Nephron progenitor cell (in vitro differentiated cells): ENCODE measurements around the gene SMARCD3.

Experiments used
- DNase-seq: peaks from one replicate; pipeline ENCODE4 v3.0.0; 2021
- H3K27ac Mint-ChIP-seq: 2 replicates; pipeline ENCODE4 v1.8.0; 2021; ENCODE audit warnings: mild to moderate bottlenecking, moderate library complexity, mixed read lengths
- H3K27me3 Mint-ChIP-seq: 2 replicates; pipeline ENCODE4 v1.8.0; 2021; ENCODE audit warnings: mild to moderate bottlenecking, low read depth, mixed read lengths; ENCODE audit not compliant: poor library complexity
- H3K36me3 Mint-ChIP-seq: 2 replicates; pipeline ENCODE4 v1.8.0; 2021; ENCODE audit warnings: low read depth, mixed read lengths
- H3K4me1 Mint-ChIP-seq: 2 replicates; pipeline ENCODE4 v1.8.0; 2021; ENCODE audit warnings: mixed read lengths
- H3K4me3 Mint-ChIP-seq: 2 replicates; pipeline ENCODE4 v1.8.0; 2021; ENCODE audit warnings: mild to moderate bottlenecking, moderate library complexity, mixed read lengths
- H3K9me3 Mint-ChIP-seq: 2 replicates; pipeline ENCODE4 v1.8.0; 2021; ENCODE audit warnings: mild to moderate bottlenecking, moderate library complexity, mixed read lengths
- CTCF ChIP-seq: fragments of 200-600 bp; sonication (generic); IDR thresholded peaks from 2 replicates; pipeline ENCODE4 v1.5.0; 2021; ENCODE audit warnings: antibody characterized with exemption

SMARCD3 gene

GRCh38 chr7:151289891-151290290, 41.4 kb upstream of the SMARCD3 start:
- H3K9me3 Mint-ChIP-seq, result peaks cover 7% of the 10 kb centered on the region
- H3K4me3 Mint-ChIP-seq, result no peak overlapping the region
- H3K27me3 Mint-ChIP-seq, result peaks cover 38% of the 10 kb centered on the region
- TF ChIP-seq CTCF, result no peak
- H3K4me1 Mint-ChIP-seq, result no peaks in the 10 kb centered on the region
- H3K36me3 Mint-ChIP-seq, result no peaks in the 10 kb centered on the region
- no peak overlapping the region for H3K27ac Mint-ChIP-seq
- DNase-seq, result no peak

- Mint-ChIP-seq H3K27ac (no peak overlapping the region), H3K4me1 (no peaks in the 10 kb centered on the region), H3K9me3 (peaks cover 14% of the 10 kb centered on the region), H3K27me3 (peaks cover 26% of the 10 kb centered on the region), H3K4me3 (no peak overlapping the region), H3K36me3 (no peaks in the 10 kb centered on the region)
- TF ChIP-seq CTCF, result no peak
- no peak for DNase-seq
Observed at GRCh38 chr7:151286148-151286547, 37.7 kb upstream of the SMARCD3 start.

GRCh38 chr7:151283302-151283701, 34.8 kb upstream of the SMARCD3 start:
- Mint-ChIP-seq H3K27ac (no peak overlapping the region), H3K27me3 (peaks cover 44% of the 10 kb centered on the region), H3K4me1 (peaks cover 11% of the 10 kb centered on the region), H3K36me3 (no peaks in the 10 kb centered on the region), H3K9me3 (peaks cover 14% of the 10 kb centered on the region), H3K4me3 (no peak overlapping the region)
- no peak for TF ChIP-seq CTCF
- no peak for DNase-seq

- Mint-ChIP-seq H3K4me1 (peaks cover 16% of the 10 kb centered on the region), H3K36me3 (no peaks in the 10 kb centered on the region), H3K9me3 (peaks cover 10% of the 10 kb centered on the region), H3K27ac (no peak overlapping the region), H3K4me3 (no peak overlapping the region), H3K27me3 (peaks cover 56% of the 10 kb centered on the region)
- no peak for DNase-seq
- no peak for TF ChIP-seq CTCF
Observed at GRCh38 chr7:151282111-151282510, 33.6 kb upstream of the SMARCD3 start.

- DNase-seq, result no peak
- TF ChIP-seq CTCF, result no peak
Observed at GRCh38 chr7:151281686-151282085, 33.2 kb upstream of the SMARCD3 start.

GRCh38 chr7:151280388-151281019, 32.0 kb upstream of the SMARCD3 start:
- no peak overlapping the region for H3K27ac Mint-ChIP-seq
- H3K4me1 Mint-ChIP-seq, result peaks cover 17% of the 10 kb centered on the region
- peaks cover 7% of the 10 kb centered on the region for H3K9me3 Mint-ChIP-seq
- peaks cover 71% of the 10 kb centered on the region for H3K27me3 Mint-ChIP-seq
- no peak for TF ChIP-seq CTCF
- no peaks in the 10 kb centered on the region for H3K36me3 Mint-ChIP-seq
- DNase-seq, result no peak
- H3K4me3 Mint-ChIP-seq, result no peak overlapping the region

More at GRCh38 chr7:151281686-151282085, 33.2 kb upstream of the SMARCD3 start:
- H3K36me3 Mint-ChIP-seq, result no peaks in the 10 kb centered on the region
- peaks cover 17% of the 10 kb centered on the region for H3K4me1 Mint-ChIP-seq
- no peak overlapping the region for H3K4me3 Mint-ChIP-seq
- peaks cover 59% of the 10 kb centered on the region for H3K27me3 Mint-ChIP-seq
- no peak overlapping the region for H3K27ac Mint-ChIP-seq
- H3K9me3 Mint-ChIP-seq, result peaks cover 7% of the 10 kb centered on the region
